ENCODE measurements around the gene DDX39A. TPM values are rescaled to one million over a fixed set of nuclear protein-coding genes. Genes with fewer than 3 reads are reported as not detected.
A peak's percentile ranks its signal among the peaks of the same experiment; 100 is the strongest.

Gene DDX39A
- total and polyA plus RNA-seq, 2 of the 13 experiments (the other 11 are each of a cell fraction or from before 2014, with no cell fraction given): 34.6 to 90.4 TPM

DNA sequence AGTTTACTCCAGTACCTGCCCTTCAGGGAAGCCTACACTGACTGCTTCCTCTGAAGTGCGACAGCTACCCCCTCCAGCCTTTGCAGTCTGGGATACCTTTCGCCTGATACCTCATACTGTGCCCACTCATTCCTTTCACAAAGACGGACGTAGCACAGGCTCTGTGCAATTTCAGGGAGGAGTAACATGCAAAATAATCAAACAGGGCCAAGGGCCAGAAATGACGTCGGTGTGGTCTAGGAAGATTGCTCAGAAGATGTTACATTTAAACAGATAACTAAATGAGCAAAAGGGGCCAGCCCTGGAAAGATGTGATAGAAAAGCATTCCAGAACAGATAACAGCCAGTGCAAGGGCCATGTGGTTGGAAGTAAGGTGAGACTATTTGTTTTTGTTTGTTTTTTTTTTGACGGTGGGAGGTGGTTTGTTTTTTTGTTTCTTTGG is 6.6 kb upstream of the DDX39A start:
- BruUV-seq (replicated peaks): no TSS peak
- Histone ChIP-seq H4K20me1 (ENCODE audit: insufficient read depth, low read length) (no peaks in the 10 kb centered on the region), H3K27ac (ENCODE audit: extremely low read length, insufficient read depth, low read length) (no peak overlapping the region), H3K4me1 (ENCODE audit: insufficient read depth, low read length) (peaks cover 18% of the 10 kb centered on the region), H3K4me3 (replicated peaks in 1 of 3; ENCODE audit: insufficient read depth in 1 of 3, low read depth in 2 of 3, low read length in 3 of 3) (no peak overlapping the region), H3K36me3 (replicated peaks in 1 of 2; ENCODE audit: control insufficient read depth in 1 of 2, insufficient read depth in 2 of 2, low read length in 2 of 2) (no peaks in the 10 kb centered on the region), H3K9me3 (ENCODE audit: low read length) (no peaks in the 10 kb centered on the region), H3K79me2 (ENCODE audit: insufficient read depth, low read length) (no peaks in the 10 kb centered on the region), H3K9ac (ENCODE audit: insufficient read depth, low read depth, low read length) (peak overlapping the region; percentile 26; the same call in 1 of the 2 replicates), H3K27me3 (ENCODE audit: control insufficient read depth in 1 of 2, insufficient read depth in 2 of 2, low read length in 2 of 2) (no peaks in the 10 kb centered on the region), H3K4me2 (ENCODE audit: low read depth, low read length) (peak overlapping the region; percentile 58), H2AFZ (ENCODE audit: low read length) (peak overlapping the region; percentile 56)
- TF ChIP-seq ZSCAN31 (CRISPR knock-in tag; IDR thresholded peaks at IDR 0.05; ENCODE audit: low read depth) (no peak), NBN (conservative IDR thresholded peaks at IDR 0.05) (no peak), SMC3 (IDR thresholded peaks at IDR 0.05; ENCODE audit: low read length) (no peak), ZMYM3 (CRISPR knock-in tag; IDR thresholded peaks at IDR 0.05) (0 out of 2 replicates have a peak, but pooled peaks have one; percentile 50), ARID2 (CRISPR knock-in tag; IDR thresholded peaks at IDR 0.05; ENCODE audit: borderline replicate concordance) (no peak), ZBTB34 (CRISPR knock-in tag; IDR thresholded peaks at IDR 0.05) (no peak)
- intact Hi-C loops (cut with micrococcal nuclease; ENCODE audit: unreplicated experiment) (no loop called here), in situ Hi-C loops (cut with HindIII; ENCODE audit: extremely low pct_ligation_motif_present, low pct_unique_long_range_greater_than_20kb) (no loop called here)
- FAIRE-seq: no peak
- ChIA-PET POLR2A (interaction anchor here (1.0 kb wide), 1 partner anchor 20 kb away, joined by 4 read pairs; no protein-coding TSS in a partner anchor), CTCF (ENCODE audit: low intra/inter-chr PET ratio, low total read pairs) (no interaction called here)
- WGBS (ENCODE audit: low lambda C conversion rate): 13% methylated on average over 7 of the region's 7 CpGs
- ATAC-seq: peak; percentile 60
- no peak for DNase-seq (ENCODE audit: low spot score)

DNA sequence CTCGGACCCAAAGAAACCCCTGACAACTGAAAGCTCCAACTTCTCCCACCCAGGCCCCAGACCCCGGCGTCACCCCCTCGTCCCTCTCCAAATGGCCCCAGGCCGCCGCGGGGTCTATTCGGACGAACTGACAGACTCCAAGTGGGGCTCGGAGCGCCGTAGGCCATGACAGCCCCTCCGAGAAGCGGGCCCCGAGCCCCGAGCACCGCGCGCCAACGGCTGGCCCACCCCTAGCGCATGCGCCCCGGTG is 360 bp downstream of the DDX39A start:
- Histone ChIP-seq H3K27ac (ENCODE audit: extremely low read length, insufficient read depth, low read length) (peak overlapping the region; percentile 88), H3K4me1 (ENCODE audit: insufficient read depth, low read length) (peaks cover 34% of the 10 kb centered on the region), H3K36me3 (replicated peaks in 1 of 2; ENCODE audit: control insufficient read depth in 1 of 2, insufficient read depth in 2 of 2, low read length in 2 of 2) (peaks cover 0 to 12% of the 10 kb centered on the region in 2 experiments; a peak in 1 of 5 replicates), H4K20me1 (ENCODE audit: insufficient read depth, low read length) (peaks cover 25% of the 10 kb centered on the region), H3K4me3 (replicated peaks in 1 of 3; ENCODE audit: insufficient read depth in 1 of 3, low read depth in 2 of 3, low read length in 3 of 3) (peak overlapping the region; percentile 80 to 88 (median 87)), H3K79me2 (ENCODE audit: insufficient read depth, low read length) (peaks cover 48% of the 10 kb centered on the region), H3K27me3 (ENCODE audit: control insufficient read depth in 1 of 2, insufficient read depth in 2 of 2, low read length in 2 of 2) (no peaks in the 10 kb centered on the region), H3K9me3 (ENCODE audit: low read length) (no peaks in the 10 kb centered on the region), H2AFZ (ENCODE audit: low read length) (no peak overlapping the region), H3K9ac (ENCODE audit: insufficient read depth, low read depth, low read length) (peak overlapping the region; percentile 80), H3K4me2 (ENCODE audit: low read depth, low read length) (peak overlapping the region; percentile 91)
- in situ Hi-C loops (cut with HindIII; ENCODE audit: extremely low pct_ligation_motif_present, low pct_unique_long_range_greater_than_20kb) (loop anchor here (25.0 kb wide), 1 partner anchor 531 kb away; the partner anchor contains the start of gene NANOS3), intact Hi-C loops (cut with micrococcal nuclease; ENCODE audit: unreplicated experiment) (no loop called here)
- 2% methylated on average over 12 of the region's 23 CpGs for WGBS (ENCODE audit: low lambda C conversion rate)
- POLR2A ChIA-PET: no interaction called here
- ATAC-seq: peak; percentile 88
- FAIRE-seq: no peak
- peak; percentile 70 for DNase-seq (ENCODE audit: low spot score)
- CTCF ChIA-PET (ENCODE audit: low intra/inter-chr PET ratio, low total read pairs): no interaction called here
- BruUV-seq (replicated peaks): TSS peak; percentile 70
- peak; percentile 63; the same call in 1 of the 2 replicates for TF ChIP-seq SAFB2 (CRISPR knock-in tag; IDR thresholded peaks at IDR 0.05; ENCODE audit: borderline replicate concordance, low read depth)
- no peak for TF ChIP-seq TSC22D2 (CRISPR knock-in tag; IDR thresholded peaks at IDR 0.05; ENCODE audit: borderline replicate concordance)
- TF ChIP-seq ISL2 (CRISPR knock-in tag; IDR thresholded peaks at IDR 0.05): peak; percentile 54
- TF ChIP-seq MEIS2 (CRISPR knock-in tag; IDR thresholded peaks at IDR 0.05): peak; percentile 55; the same call in 1 of the 2 replicates
- TF ChIP-seq ZNF160 (CRISPR knock-in tag; IDR thresholded peaks at IDR 0.05): no peak
- 0 out of 2 replicates have a peak, but pooled peaks have one; percentile 23 for TF ChIP-seq ZNF225 (CRISPR knock-in tag; IDR thresholded peaks at IDR 0.05)
- TF ChIP-seq ZNF800 (CRISPR knock-in tag; IDR thresholded peaks at IDR 0.05): peak; percentile 49; the same call in 1 of the 2 replicates
